Tongue (tissue), 2 donors: ENCODE results near the gene APCDD1L. TPM values are rescaled to one million over a fixed set of nuclear protein-coding genes. Genes with fewer than 3 reads are reported as not detected.

Source experiments
- DNase-seq: peaks from one replicate; pipeline ENCODE4 v3.0.0-alpha.2; 2015
- total RNA-seq: library from RNA; depleted of rRNA; stranded (reverse); fragments of >200 nt; gene quantifications from one replicate; pipeline ENCODE4 v1.2.3, GENCODE V29; 2014

APCDD1L gene
- 5.1 TPM for total RNA-seq

DNA sequence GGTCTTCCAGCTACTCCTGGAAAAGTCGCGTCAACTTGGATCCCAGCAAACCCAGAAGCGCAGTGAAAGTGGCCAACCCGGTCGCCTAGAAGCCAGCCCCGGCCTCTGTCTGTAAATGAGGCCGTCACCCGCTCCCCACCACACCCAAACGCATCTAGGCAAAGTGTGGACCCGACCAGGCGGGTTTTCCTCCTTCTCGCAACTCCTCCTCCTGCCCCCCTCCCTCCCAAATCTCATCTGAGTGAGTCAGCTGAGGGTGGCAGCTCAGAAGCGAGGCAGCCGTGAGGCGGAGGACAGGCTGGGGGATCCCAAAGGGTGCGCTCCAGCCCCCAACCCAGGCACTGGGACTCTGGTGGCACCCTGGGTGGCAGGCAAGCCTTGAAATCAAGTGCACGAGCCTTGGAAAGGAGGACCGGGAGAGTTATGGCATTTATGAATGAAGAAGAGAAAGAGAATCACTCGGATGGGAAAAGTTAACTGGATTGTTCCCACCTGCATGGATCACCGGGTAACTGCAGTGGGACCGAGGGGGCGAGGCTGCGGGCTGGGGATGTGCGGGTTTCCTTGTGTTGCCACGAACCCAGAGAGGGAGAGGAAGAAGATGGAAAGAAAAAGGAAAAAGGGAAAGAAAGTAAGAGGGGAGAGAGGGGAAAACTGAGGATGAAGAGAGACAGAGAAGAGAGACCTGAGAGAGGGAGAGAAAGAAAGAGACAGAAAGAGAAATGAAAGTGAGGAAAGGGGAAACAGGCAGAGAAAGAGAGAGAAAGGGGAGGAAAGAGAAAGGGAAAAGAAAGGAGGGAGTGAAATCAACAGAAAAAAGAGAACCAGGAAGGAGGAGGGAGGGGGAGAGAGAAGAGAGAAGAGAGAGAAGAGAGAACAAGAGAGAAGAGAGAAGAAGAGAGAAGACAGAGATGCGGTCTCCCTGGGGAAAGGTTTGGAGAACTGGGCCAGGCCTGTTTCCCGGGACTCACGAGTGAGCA is at the start of gene APCDD1L:
TSS of gene APCDD1L (minus strand) at position 167 of the 980 bp plus-strand sequence. CDS start 692 bp downstream, outside the sequence.
- peak; percentile 56 for DNase-seq

- no peak for DNase-seq
These were observed 44.1 kb upstream of the APCDD1L start for GRCh38 chr20:58559368-58559729.

- DNase-seq = no peak
These were observed 43.5 kb upstream of the APCDD1L start for GRCh38 chr20:58558486-58559367.

DNA sequence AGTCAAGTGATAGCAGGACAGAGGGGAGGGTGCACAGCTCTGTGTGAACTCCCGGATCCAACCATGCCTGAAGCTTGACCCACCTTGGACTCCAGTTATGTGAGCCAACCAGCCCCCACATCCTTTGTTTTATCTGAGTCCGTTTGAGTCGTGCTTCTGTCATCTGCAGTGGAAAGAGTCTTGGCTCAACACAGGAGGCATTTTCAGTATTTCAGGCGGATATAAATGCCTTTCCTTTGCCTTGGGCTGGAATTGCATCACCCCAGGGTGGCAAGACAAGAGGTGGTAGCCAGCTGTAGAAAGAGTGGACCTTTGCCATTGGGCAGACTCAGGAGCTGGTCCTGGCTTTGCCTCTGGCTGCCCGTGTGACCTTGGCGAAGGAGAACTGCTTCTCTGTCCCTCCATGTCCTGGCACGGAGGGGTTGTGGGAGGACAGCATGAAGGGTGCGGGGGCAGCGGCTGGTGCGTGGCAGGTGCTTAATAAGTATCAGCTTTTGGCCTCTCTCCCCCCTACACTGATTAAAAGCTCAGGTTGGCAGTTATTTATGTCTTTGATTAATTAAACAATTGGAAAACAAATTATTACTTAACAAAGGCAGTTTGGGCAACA is 42.6 kb upstream of the APCDD1L start:
- DNase-seq = no peak

- DNase-seq = no peak
These were observed 41.8 kb upstream of the APCDD1L start for GRCh38 chr20:58556961-58557360.

DNA sequence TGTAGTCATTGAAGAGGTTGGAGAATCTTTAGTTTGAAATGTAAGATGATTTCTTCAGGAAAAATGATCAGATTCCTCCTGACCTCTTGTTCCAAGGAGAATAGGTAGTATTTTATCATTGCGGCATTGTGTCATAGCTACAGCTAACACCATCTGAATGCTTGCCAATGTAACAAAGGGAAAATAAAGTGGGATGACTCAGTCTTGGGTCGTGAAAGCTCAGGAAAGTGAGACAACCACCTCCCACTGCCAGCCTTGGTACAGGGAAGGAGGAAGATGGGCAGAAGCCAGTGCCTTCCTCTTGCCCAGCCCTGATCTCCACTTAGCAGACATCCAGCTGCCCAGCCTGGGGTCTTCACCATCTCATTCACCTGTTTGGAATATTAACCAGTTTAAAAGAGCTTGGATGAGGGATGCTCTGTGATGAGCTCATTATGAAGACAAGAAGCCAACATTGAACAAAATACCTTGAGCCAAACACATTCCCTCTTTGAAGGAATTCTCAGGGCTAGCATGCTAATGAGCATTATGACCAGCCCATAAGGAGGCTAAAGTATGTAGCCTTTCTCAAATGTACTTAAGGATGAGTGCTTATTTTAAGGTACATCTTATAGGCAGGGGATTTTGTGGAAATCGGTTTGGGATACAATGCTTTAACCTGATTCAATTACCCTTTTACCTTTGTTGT is 40.0 kb upstream of the APCDD1L start:
- no peak for DNase-seq

GRCh38 chr20:58554541-58554940 is 39.3 kb upstream of the APCDD1L start:
- no peak for DNase-seq

DNA sequence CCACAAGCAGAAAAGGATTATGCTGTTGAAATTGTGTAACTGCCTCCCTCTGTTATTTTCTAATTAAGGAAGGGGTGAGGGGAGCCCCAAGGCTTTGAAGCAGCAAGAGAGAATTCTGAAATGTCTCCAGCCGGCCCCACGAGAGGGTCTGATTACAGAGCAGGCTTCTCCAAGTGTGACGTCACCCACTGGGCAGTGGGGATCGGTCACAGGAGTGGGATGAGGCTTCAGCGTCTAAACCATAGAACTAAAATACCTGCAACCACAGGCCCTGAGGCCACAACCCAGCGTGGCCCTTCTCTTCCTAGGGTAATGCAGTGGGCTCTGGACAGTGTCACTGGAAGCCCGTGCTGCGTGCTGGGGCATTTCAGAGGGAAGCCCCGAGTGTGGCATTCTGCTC is 38.6 kb upstream of the APCDD1L start:
- DNase-seq = peak; percentile 94

DNA sequence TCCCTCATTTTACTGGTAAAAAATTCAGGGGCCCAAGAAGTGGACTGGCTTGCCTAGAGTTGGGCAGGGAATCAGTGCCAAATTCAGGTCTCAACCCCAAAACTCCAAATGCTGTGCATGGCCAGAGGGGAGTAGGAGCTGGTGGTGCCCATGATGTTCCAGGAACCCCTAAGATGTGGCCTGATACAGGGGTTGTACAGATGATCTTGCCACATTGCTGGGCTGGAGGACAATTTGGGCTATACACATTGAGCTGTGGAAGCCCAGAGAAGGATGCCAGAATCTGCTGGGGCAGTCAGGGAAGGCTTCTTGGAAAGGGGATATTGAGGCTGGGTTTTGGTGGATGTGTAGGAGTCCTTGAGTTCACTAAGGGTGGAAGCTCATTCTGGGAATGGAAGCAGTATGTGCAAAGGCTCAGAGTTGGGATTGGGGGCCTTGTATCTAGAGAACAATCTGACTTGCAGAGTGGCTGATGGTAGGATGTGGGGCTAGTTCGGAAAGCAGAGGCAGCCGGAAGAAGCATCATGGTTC is 38.0 kb upstream of the APCDD1L start:
- DNase-seq = no peak

DNA sequence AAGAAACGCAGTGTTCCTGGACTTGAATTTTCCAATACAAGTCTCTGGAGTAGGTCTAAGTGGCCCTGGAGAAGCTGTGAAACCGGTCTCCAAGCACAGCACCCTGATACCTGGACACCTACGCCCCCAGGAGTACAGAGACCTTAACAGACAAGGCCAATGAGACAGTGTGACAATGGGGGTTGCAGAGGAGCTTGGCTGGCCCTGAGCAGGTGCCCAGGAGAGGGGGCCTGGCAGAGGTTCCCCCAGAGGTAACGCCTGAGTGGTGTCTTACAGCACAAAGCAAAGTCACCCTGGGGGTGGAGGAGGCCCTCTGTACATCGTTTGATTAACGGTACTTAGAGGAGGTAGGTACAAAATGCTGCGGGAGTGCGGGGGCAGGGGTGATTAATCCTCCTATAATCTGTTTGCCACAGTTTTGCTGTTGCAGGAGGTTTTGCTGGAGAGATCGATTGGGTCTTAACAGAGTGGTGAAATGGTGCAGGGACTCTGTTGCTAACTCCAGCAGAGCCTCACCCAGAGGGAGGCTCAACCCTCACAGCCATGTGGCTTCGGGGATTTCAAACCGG is 37.3 kb upstream of the APCDD1L start:
- no peak for DNase-seq

DNA sequence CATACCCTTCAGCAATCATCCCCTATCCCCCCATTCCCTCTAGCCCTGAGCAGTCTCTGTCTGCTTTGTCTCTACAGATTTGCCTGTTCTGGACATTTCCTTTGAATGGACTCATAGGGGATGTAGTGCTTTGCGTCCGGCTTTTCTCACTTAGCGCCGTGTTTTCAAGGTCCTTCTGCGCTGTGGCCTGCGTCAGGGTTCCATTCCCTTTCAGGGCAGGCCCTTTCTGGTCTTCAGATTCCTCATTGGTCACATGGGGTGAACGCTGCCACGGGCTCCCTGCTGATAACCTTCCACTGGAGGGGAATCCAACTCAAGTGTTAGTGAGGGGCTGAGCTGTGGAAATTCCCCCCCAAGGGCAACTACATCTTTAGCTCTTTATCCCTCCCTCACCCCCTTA is 36.4 kb upstream of the APCDD1L start:
- DNase-seq = no peak

DNA sequence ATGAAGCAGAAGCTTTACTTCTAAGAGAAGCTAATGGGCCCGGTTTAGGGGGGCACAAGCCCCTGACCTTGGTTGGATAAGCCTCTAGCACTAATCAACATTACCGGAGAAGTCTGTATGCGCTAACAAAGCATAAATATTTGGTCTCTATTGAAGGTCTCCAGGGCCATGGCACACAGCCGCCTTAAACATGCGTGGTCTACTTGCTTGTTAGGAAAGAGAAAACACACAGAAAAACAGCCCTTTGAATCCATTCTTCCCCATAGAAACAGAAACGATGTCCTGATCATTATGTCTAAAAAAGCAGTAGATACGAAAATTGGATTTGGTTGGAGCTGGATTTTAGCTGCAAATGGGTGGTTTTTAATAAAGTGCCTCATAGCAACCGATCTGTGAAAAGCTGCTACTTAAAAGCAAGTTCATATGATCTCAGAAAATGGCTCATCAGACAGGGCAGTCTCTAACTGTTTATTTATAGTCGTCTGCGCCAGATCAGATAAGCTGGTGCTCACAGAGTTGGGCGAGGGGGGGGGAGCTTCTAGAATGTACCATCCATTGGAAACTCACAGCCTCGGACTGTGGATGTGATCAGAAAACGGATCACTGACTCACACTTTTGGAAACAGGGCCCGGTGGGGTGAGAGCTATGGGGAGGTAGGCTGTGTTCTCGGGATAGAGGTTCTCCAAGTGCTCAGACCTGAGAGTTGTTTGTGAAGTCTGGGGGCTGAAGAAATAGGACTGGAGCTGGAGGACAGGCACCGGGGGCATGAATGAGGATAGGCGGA is 35.3 kb upstream of the APCDD1L start:
- DNase-seq = peak; percentile 30

GRCh38 chr20:58549231-58550209 is 34.3 kb upstream of the APCDD1L start:
- no peak for DNase-seq

DNA sequence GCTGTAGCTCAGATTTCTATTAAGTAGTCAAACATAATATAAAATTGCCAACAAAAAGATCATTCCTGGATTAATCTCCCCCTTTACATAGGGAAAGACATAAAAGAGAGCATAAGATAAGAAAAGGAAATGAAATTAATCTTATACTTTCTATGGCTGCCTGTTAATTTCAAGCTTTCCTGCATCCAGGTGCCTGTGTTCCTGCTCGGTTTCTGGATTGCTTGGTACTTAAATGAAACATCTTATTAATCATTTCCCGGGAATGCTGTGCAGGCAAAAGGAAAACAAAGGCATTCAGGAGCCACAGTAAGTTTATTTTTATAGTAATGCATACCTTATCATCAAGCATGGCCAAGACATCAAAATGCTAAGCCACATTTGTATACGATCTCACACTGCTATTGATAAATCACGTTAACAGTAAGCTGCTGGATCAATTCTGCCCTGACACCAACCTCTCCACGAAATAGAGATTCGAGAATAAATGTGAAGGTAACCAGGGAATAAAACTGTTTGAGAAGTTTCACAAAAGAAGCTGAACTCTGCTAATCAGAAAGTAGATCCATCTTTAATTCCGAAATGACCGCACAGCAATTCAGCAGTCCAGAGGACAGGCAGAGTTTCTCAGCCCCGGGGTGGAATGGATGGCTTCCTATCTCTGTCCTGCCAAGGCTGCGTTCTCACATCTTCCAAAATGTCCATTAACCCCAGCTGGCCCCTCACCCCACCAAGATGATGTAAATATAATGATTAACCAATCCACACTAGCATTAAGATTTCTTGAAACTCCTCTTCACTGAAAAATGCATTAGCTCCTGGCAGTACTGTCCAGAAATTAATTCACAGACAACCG is 32.6 kb upstream of the APCDD1L start:
- no peak for DNase-seq

DNA sequence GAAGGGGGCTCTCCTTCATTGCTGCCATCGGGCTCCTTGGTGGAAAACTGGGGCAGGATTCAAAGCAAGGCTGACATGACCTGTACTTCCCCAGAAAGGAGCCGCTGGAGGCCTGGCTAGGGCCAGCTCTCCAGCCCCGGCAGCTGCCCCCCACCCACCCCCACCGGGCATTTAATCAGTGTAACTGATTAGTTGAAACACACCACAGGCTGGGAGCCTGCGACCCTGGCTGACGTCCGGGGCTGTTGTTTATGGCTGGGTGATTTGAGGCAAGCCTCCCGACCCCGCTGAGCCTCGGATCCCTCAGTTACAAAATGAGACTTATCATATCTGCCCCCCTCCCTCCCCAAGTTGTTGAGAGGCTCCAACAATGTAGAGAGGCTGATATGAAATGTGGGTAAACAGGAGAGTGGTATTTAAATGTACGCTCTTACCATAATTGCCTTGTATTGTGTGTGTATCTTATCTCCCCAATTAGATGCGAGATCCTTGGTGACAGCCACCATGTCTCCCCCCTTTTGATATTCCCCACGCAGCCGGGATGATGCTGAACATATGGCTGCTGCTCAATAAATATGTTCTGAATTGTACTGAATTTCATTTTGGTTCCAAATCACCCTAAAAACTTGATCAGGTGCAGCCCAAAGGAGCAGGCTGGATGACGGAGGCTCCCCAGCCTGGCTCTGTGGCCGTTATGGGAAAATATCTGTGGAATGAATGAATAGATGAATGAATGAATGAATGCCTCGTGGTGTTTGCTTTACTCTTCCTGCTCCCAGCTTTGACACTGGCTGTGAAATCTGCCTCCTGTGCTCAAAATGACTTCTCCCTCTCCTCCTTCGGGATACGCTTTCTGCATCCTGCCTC is 31.8 kb upstream of the APCDD1L start:
- DNase-seq = no peak

GRCh38 chr20:58546416-58546711 is 31.2 kb upstream of the APCDD1L start:
- no peak for DNase-seq
